Lower leg skin (tissue), 4 donors: ENCODE measurements around the gene SLC9A4. TPM values are rescaled to one million over a fixed set of nuclear protein-coding genes. Genes with fewer than 3 reads are reported as not detected.

Experiments used
- DNase-seq, 2 donors: peaks; one replicate each; pipeline ENCODE4 v3.0.0-alpha.2; 2019; ENCODE audit warnings: low spot score in 2 of 2
- H3K4me3 ChIP-seq: fragments of 200-600 bp; sonication (generic); 2 replicates; pipeline ENCODE4 v1.5.1; 2017; ENCODE audit warnings: mild to moderate bottlenecking, low read depth; ENCODE audit not compliant: poor library complexity, severe bottlenecking
- POLR2A ChIP-seq, 2 donors: fragments of 450-650 bp; IDR thresholded peaks; one replicate each; pipeline ENCODE4 v1.6.1; 2016 to 2017; ENCODE audit warnings: antibody characterized with exemption in 2 of 2, mild to moderate bottlenecking in 1 of 2, moderate library complexity in 1 of 2
- WGBS, 2 donors: methylation state at CpG; one replicate each; pipeline ENCODE4 v1.1.5; 2018; 5-methylcytosine and 5-hydroxymethylcytosine counted together
- intact Hi-C: fragments of 100-400 bp; cut with DNase I; formaldehyde crosslinking; loops from one replicate; pipeline ENCODE4 v1.15.0; 2023; ENCODE audit warnings: low total_unique reads
- total RNA-seq, 4 donors: library from RNA; depleted of rRNA; stranded (reverse); fragments of >200 nt; gene quantifications; one replicate each; pipeline ENCODE4 v1.1.0, GENCODE V29; 2016
- TF ChIP-seq, protein P1 (sequence below), 3 donors: fragments of 450-650 bp; IDR thresholded peaks; one replicate each; pipeline ENCODE4 v1.5.1; 2016; ENCODE audit warnings: antibody characterized with exemption in 3 of 3, mild to moderate bottlenecking in 3 of 3, moderate library complexity in 2 of 3

The SLC9A4 gene
- total RNA-seq, 4 donors from 2014 or later: 0.15 to 2.7 (median 0.74) TPM; not detected in 1

DNA sequence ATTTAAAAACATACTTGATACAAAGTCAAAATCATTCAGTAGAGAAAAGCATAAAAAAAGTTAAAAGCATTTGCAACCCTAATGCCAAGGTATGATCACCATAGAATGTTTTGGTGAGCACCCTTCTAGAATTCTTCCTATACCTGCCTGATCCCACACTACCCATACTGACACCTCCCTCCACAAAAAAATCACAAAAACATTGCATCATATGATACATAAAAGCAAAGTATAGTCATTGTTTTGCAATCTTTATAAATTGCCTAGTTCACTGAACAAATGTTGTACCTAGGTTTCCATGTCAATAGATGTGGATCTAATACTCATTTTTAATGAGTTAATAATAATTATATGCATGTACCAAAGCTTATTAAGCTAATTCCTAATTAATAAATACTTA is 54.1 kb downstream of the SLC9A4 start:
- no peak overlapping the region for H3K4me3 ChIP-seq
- intact Hi-C loops: no loop called here
- TF ChIP-seq, protein P1, sequence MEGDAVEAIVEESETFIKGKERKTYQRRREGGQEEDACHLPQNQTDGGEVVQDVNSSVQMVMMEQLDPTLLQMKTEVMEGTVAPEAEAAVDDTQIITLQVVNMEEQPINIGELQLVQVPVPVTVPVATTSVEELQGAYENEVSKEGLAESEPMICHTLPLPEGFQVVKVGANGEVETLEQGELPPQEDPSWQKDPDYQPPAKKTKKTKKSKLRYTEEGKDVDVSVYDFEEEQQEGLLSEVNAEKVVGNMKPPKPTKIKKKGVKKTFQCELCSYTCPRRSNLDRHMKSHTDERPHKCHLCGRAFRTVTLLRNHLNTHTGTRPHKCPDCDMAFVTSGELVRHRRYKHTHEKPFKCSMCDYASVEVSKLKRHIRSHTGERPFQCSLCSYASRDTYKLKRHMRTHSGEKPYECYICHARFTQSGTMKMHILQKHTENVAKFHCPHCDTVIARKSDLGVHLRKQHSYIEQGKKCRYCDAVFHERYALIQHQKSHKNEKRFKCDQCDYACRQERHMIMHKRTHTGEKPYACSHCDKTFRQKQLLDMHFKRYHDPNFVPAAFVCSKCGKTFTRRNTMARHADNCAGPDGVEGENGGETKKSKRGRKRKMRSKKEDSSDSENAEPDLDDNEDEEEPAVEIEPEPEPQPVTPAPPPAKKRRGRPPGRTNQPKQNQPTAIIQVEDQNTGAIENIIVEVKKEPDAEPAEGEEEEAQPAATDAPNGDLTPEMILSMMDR (IDR thresholded peaks at IDR 0.05): no peak
- TF ChIP-seq POLR2A (IDR thresholded peaks at IDR 0.05): no peak
- no peak for DNase-seq

DNA sequence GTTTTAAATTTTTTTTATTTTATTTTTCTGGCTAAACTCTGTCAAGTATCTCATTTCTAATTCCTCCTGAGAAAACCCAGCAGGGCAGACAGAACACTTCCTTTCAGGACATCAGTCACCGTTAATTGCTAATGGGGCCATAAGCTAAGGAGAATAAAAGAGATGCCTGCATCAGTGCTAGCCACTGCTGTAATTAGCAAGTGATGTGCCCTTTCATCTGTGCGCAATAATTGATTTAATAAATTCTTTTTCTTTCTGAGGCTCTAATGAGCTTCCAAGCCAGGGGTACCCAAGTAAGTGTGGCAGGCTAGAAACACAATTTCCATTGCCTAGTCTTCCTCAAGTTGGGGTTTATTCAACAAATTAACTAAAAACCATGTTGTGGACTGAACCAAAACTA is 65.5 kb downstream of the SLC9A4 start:
- TF ChIP-seq, protein P1 (IDR thresholded peaks at IDR 0.05): no peak
- TF ChIP-seq POLR2A (IDR thresholded peaks at IDR 0.05): no peak
- H3K4me3 ChIP-seq: no peak overlapping the region
- no peak for DNase-seq
- intact Hi-C loops: no loop called here
- WGBS, 2 donors: 36 to 39% methylated on average over 2 of the region's 2 CpGs

DNA sequence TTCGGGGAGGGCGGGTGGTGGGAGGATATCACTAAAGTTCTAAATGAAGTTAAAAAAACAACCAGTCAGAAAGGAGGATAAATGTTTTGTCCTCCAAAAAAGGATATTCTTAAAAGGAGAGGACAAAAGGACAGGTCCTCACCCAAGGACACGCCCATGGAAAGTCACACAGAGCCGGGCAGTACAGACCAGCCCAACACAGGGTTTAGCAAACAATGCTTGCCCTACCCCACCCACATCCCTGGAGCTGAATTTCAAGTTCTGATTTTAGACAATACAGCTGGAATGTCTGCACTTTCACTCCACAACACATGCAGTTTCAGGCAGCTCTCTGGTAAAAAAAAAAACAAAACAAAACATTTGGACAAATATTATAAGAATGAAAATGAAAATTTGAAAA is 67.9 kb downstream of the SLC9A4 start:
- intact Hi-C loops: no loop called here
- H3K4me3 ChIP-seq: no peak overlapping the region
- TF ChIP-seq, protein P1 (IDR thresholded peaks at IDR 0.05): no peak
- TF ChIP-seq POLR2A (IDR thresholded peaks at IDR 0.05): no peak
- WGBS, 2 donors: 41 to 43% methylated on average over 4 of the region's 4 CpGs
- no peak for DNase-seq

DNA sequence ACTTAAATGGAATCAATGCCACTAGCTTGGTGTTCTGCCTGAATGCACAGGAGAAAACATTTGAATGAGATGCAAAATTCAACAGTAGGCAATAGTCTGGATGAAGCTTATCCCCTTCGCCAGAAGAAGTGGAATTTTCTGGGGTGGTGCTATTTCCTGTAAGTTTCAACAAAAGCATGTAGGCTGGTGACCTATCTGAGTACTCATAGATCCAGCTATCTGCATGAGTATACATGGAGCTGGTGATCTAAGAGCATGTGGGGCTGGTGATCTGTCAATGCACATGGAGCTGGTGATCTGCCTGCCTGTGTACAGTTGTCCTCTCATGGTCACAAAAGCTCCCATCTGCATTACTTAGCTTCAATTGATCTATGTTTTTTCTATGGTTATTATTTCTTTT is 71.2 kb downstream of the SLC9A4 start:
- H3K4me3 ChIP-seq: no peak overlapping the region
- intact Hi-C loops: no loop called here
- TF ChIP-seq, protein P1 (IDR thresholded peaks at IDR 0.05): no peak
- no peak for TF ChIP-seq POLR2A (IDR thresholded peaks at IDR 0.05)
- 86 to 90% methylated on average over 1 of the region's 1 CpG for WGBS, 2 donors
- DNase-seq: no peak

DNA sequence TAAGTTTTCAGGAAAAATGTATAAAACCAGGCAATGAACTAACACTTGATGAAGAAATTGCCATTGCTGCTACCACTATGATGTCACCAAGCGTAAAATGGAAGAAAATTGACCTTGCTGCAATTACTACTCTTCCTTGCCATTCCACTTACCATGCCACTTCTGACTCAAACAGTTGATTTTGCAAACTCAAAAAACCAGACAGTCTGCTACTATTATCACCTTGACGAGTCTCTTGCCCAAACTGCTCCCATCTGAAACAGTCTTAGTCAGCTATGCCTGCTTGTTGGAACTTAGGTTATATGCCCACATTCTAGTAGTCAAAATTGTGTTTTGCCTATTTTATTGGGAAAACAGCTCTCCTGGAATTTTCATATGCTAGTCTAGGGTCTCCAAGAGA is 74.4 kb downstream of the SLC9A4 start:
- WGBS, 2 donors: 75 to 85% methylated on average over 2 of the region's 2 CpGs
- no peak overlapping the region for H3K4me3 ChIP-seq
- no peak for DNase-seq
- TF ChIP-seq POLR2A (IDR thresholded peaks at IDR 0.05): no peak
- TF ChIP-seq, protein P1 (IDR thresholded peaks at IDR 0.05): no peak
- intact Hi-C loops: no loop called here

DNA sequence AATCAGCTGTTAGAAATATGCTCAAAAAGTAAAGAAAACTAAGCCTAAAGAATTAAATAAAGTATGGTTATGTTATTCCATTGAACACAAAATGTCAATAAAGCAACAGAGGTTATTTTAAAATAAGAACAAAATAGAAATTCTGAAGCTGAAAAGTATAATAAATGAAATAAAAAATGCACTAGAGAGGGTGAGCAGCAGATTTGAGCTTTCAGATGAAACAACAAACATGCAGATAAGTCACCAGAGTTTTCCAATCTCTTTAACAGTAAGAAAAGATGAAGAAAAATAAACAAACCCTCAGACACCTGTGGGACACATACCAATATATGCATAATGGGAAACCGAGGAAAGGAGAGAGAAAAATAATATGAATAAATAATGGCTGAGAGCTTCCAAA is 76.0 kb downstream of the SLC9A4 start:
- 0% methylated on average over 1 of the region's 1 CpG for WGBS, 2 donors
- no peak for TF ChIP-seq POLR2A (IDR thresholded peaks at IDR 0.05)
- TF ChIP-seq, protein P1 (IDR thresholded peaks at IDR 0.05): no peak
- intact Hi-C loops: no loop called here
- no peak for DNase-seq
- H3K4me3 ChIP-seq: no peak overlapping the region
